Cardiac atrium fibroblast (primary cell): Measurements from ENCODE around the gene MAGEA1. TPM values are rescaled to one million over a fixed set of nuclear protein-coding genes. Genes with fewer than 3 reads are reported as not detected.

Experiments
- total RNA-seq: library from RNA; depleted of rRNA; stranded (reverse); fragments of >200 nt; gene quantifications from 2 replicates; pipeline ENCODE4 v1.2.3, GENCODE V29; 2015

The MAGEA1 gene
- total RNA-seq: not detected in 2 replicates

GRCh38 chrX:153179131-153179530 is at the start of gene MAGEA1:
Gene MAGEA1 (plus strand): TSS chrX:153179284. CDS start chrX:153182390, 3,106 bp downstream.

Other genes starting within 250 kb of the MAGEA1 start
- gene PNMA5, start 185.2 kb upstream of the MAGEA1 start, total RNA-seq: not detected in 2 replicates
- 0.32 TPM in 1 of 2 replicates, not detected in the other for gene PNMA3, start 122.8 kb upstream of the MAGEA1 start, total RNA-seq
- 0.16 and 0.54 TPM in 2 replicates for gene PNMA6A, start 106.8 kb upstream of the MAGEA1 start, total RNA-seq
- gene PNMA6F, start 142.5 kb downstream of the MAGEA1 start, total RNA-seq: not detected in 2 replicates
- 10.5 and 12.5 TPM in 2 replicates for gene ZNF275, start 154.9 kb downstream of the MAGEA1 start, total RNA-seq
- not detected in 2 replicates for gene PNMA6E, start 222.1 kb downstream of the MAGEA1 start, total RNA-seq
- gene ZFP92, start 232.2 kb downstream of the MAGEA1 start, total RNA-seq: 0.81 and 1.4 TPM in 2 replicates